Immature natural killer cell (primary cell): ENCODE measurements around the gene MED6. TPM values are rescaled to one million over a fixed set of nuclear protein-coding genes. Genes with fewer than 3 reads are reported as not detected.
A peak's percentile ranks its signal among the peaks of the same experiment; 100 is the strongest.

ENCODE experiments used
- DNase-seq, 3 donors: peaks; one replicate each; pipeline ENCODE4 v3.0.0; 2022; ENCODE audit warnings: mixed read lengths in 1 of 3
- H3K27ac Mint-ChIP-seq, 6 donors: one replicate each; pipeline ENCODE4 v1.8.0; 2020; ENCODE audit warnings: mixed read lengths in 6 of 6, mild to moderate bottlenecking in 5 of 6, inconsistent platforms in 4 of 6, moderate library complexity in 3 of 6
- H3K27me3 Mint-ChIP-seq, 3 donors: one replicate each; pipeline ENCODE4 v1.8.0; 2020 to 2021; ENCODE audit warnings: low read depth in 3 of 3, mild to moderate bottlenecking in 3 of 3, mixed read lengths in 3 of 3, moderate library complexity in 3 of 3, inconsistent platforms in 1 of 3
- H3K36me3 Mint-ChIP-seq, 3 donors: one replicate each; pipeline ENCODE4 v1.8.0; 2020; ENCODE audit warnings: mixed read lengths in 3 of 3, inconsistent platforms in 2 of 3, mild to moderate bottlenecking in 2 of 3
- H3K4me1 Mint-ChIP-seq, 2 donors: one replicate each; pipeline ENCODE4 v1.8.0; 2020; ENCODE audit warnings: inconsistent platforms in 2 of 2, mild to moderate bottlenecking in 2 of 2, mixed read lengths in 2 of 2, moderate library complexity in 1 of 2
- H3K4me3 Mint-ChIP-seq, 5 donors: one replicate each; pipeline ENCODE4 v1.8.0; 2020; ENCODE audit warnings: mild to moderate bottlenecking in 5 of 5, mixed read lengths in 5 of 5, inconsistent platforms in 3 of 5, moderate library complexity in 3 of 5
- H3K9me3 Mint-ChIP-seq, 6 donors: one replicate each; pipeline ENCODE4 v1.8.0; 2020; ENCODE audit warnings: mild to moderate bottlenecking in 6 of 6, mixed read lengths in 6 of 6, inconsistent platforms in 4 of 6, moderate library complexity in 3 of 6
- polyA plus RNA-seq, 3 donors: library from polyadenylated mRNA; unstranded; fragments of 300-500 nt; fragmentation: Illumina TruSeq; gene quantifications; one replicate each; pipeline ENCODE4 v1.2.3, GENCODE V29; 2021

MED6 gene
- polyA plus RNA-seq, 3 donors from 2014 or later: 21.3 to 37.3 (median 28.5) TPM

GRCh38 chr14:70573050-70573449 is 27.4 kb downstream of the MED6 start:
- H3K36me3 Mint-ChIP-seq: peaks cover 7 to 22% (median 15%) of the 10 kb centered on the region in 3 donors
- DNase-seq: no peak
- no peak overlapping the region for H3K4me3 Mint-ChIP-seq
- peaks cover 5 to 12% of the 10 kb centered on the region in 2 donors for H3K4me1 Mint-ChIP-seq
- H3K27ac Mint-ChIP-seq: no peak overlapping the region
- no peaks in the 10 kb centered on the region for H3K9me3 Mint-ChIP-seq
- H3K27me3 Mint-ChIP-seq: no peaks in the 10 kb centered on the region

- peaks cover 11 to 29% (median 22%) of the 10 kb centered on the region in 3 donors for H3K36me3 Mint-ChIP-seq
- peaks cover 0 to 2% (median 0%) of the 10 kb centered on the region in 6 donors for H3K9me3 Mint-ChIP-seq
- no peaks in the 10 kb centered on the region for H3K27me3 Mint-ChIP-seq
- peaks cover 7 to 12% of the 10 kb centered on the region in 2 donors for H3K4me1 Mint-ChIP-seq
- no peak overlapping the region for H3K27ac Mint-ChIP-seq
- no peak for DNase-seq
- H3K4me3 Mint-ChIP-seq: no peak overlapping the region
These were observed 29.3 kb downstream of the MED6 start for GRCh38 chr14:70571139-70571538.

GRCh38 chr14:70567791-70568190 is 32.7 kb downstream of the MED6 start:
- peaks cover 0 to 4% (median 0%) of the 10 kb centered on the region in 6 donors for H3K9me3 Mint-ChIP-seq
- H3K4me1 Mint-ChIP-seq: peaks cover 7 to 12% of the 10 kb centered on the region in 2 donors
- no peak for DNase-seq
- peaks cover 0 to 1% (median 0%) of the 10 kb centered on the region in 3 donors for H3K27me3 Mint-ChIP-seq
- peaks cover 39 to 53% (median 43%) of the 10 kb centered on the region in 3 donors for H3K36me3 Mint-ChIP-seq
- no peak overlapping the region for H3K27ac Mint-ChIP-seq
- no peak overlapping the region for H3K4me3 Mint-ChIP-seq

- peaks cover 0 to 3% of the 10 kb centered on the region in 2 donors for H3K4me1 Mint-ChIP-seq
- DNase-seq: no peak
- H3K27me3 Mint-ChIP-seq: peaks cover 0 to 1% (median 0%) of the 10 kb centered on the region in 3 donors
- peak overlapping the region in 1 of 6 donors; percentile 13 for H3K27ac Mint-ChIP-seq
- peaks cover 51 to 65% (median 55%) of the 10 kb centered on the region in 3 donors for H3K36me3 Mint-ChIP-seq
- no peak overlapping the region for H3K4me3 Mint-ChIP-seq
- H3K9me3 Mint-ChIP-seq: peaks cover 0 to 6% (median 3%) of the 10 kb centered on the region in 6 donors
These were observed 36.6 kb downstream of the MED6 start for GRCh38 chr14:70563869-70564268.

- Mint-ChIP-seq H3K27me3 (peaks cover 0 to 1% (median 0%) of the 10 kb centered on the region in 3 donors), H3K36me3 (peaks cover 51 to 65% (median 55%) of the 10 kb centered on the region in 3 donors), H3K27ac (peak overlapping the region in 1 of 6 donors; percentile 13), H3K9me3 (peaks cover 0 to 6% (median 3%) of the 10 kb centered on the region in 6 donors), H3K4me1 (peaks cover 0 to 3% of the 10 kb centered on the region in 2 donors), H3K4me3 (no peak overlapping the region)
- DNase-seq: no peak
These were observed 37.0 kb downstream of the MED6 start for GRCh38 chr14:70563417-70563816.

GRCh38 chr14:70558356-70558755 is 42.1 kb downstream of the MED6 start:
- Mint-ChIP-seq H3K4me3 (no peak overlapping the region), H3K4me1 (peaks cover 0 to 2% of the 10 kb centered on the region in 2 donors), H3K9me3 (peaks cover 0 to 6% (median 1%) of the 10 kb centered on the region in 6 donors), H3K27ac (no peak overlapping the region), H3K36me3 (peaks cover 21 to 34% (median 27%) of the 10 kb centered on the region in 3 donors), H3K27me3 (no peaks in the 10 kb centered on the region)
- no peak for DNase-seq

GRCh38 chr14:70555890-70556289 is 44.6 kb downstream of the MED6 start:
- no peak for DNase-seq
- Mint-ChIP-seq H3K36me3 (peaks cover 3 to 15% (median 9%) of the 10 kb centered on the region in 3 donors), H3K4me3 (no peak overlapping the region), H3K27ac (no peak overlapping the region), H3K9me3 (peaks cover 0 to 3% (median 0%) of the 10 kb centered on the region in 6 donors), H3K4me1 (peaks cover 0 to 2% of the 10 kb centered on the region in 2 donors), H3K27me3 (no peaks in the 10 kb centered on the region)

- H3K36me3 Mint-ChIP-seq: peaks cover 7 to 13% (median 11%) of the 10 kb centered on the region in 3 donors
- no peak overlapping the region for H3K4me3 Mint-ChIP-seq
- peaks cover 0 to 1% (median 0%) of the 10 kb centered on the region in 3 donors for H3K27me3 Mint-ChIP-seq
- no peak overlapping the region for H3K27ac Mint-ChIP-seq
- peaks cover 0 to 2% of the 10 kb centered on the region in 2 donors for H3K4me1 Mint-ChIP-seq
- no peak for DNase-seq
- no peaks in the 10 kb centered on the region for H3K9me3 Mint-ChIP-seq
These were observed 62.4 kb downstream of the MED6 start for GRCh38 chr14:70538087-70538486.

GRCh38 chr14:70536830-70537229 is 63.6 kb downstream of the MED6 start:
- peaks cover 0 to 4% (median 0%) of the 10 kb centered on the region in 6 donors for H3K9me3 Mint-ChIP-seq
- peaks cover 18 to 22% (median 21%) of the 10 kb centered on the region in 3 donors for H3K36me3 Mint-ChIP-seq
- no peak overlapping the region for H3K27ac Mint-ChIP-seq
- no peak for DNase-seq
- H3K4me3 Mint-ChIP-seq: no peak overlapping the region
- peaks cover 0 to 1% (median 0%) of the 10 kb centered on the region in 3 donors for H3K27me3 Mint-ChIP-seq
- H3K4me1 Mint-ChIP-seq: peaks cover 0 to 2% of the 10 kb centered on the region in 2 donors

- peaks cover 21 to 27% (median 22%) of the 10 kb centered on the region in 3 donors for H3K36me3 Mint-ChIP-seq
- no peak for DNase-seq
- peak within 1 kb of the TSS in 1 of 6 donors; percentile 25 for H3K27ac Mint-ChIP-seq
These were observed 65.6 kb downstream of the MED6 start, which contains the start of gene ADAM20 for GRCh38 chr14:70534904-70535303. ADAM20 (minus strand) TSS chr14:70535004; CDS start chr14:70524757, 10,247 bp downstream.

More at GRCh38 chr14:70534904-70535303, 65.6 kb downstream of the MED6 start, which contains the start of gene ADAM20:
- Mint-ChIP-seq H3K4me1 (peaks cover 0 to 2% of the 10 kb centered on the region in 2 donors), H3K9me3 (peaks cover 0 to 4% (median 0%) of the 10 kb centered on the region in 6 donors), H3K27me3 (peaks cover 0 to 1% (median 0%) of the 10 kb centered on the region in 3 donors), H3K4me3 (no peak within 1 kb of the TSS)

Other genes with a start within 250 kb of the MED6 start
- gene COX16, start 241.0 kb downstream of the MED6 start, polyA plus RNA-seq: 10 to 100 TPM; 41.4 to 64.6 (median 52.4) TPM
- 10 to 100 TPM; 14.0 to 18.3 (median 17.5) TPM for gene SYNJ2BP, start 183.6 kb downstream of the MED6 start, polyA plus RNA-seq
- gene ADAM21, start 148.5 kb downstream of the MED6 start, polyA plus RNA-seq: under 1 TPM in 2 of 3 donors, not detected in 1; 0.07 to 0.30 TPM
- not detected for gene ADAM20, start 65.7 kb downstream of the MED6 start, polyA plus RNA-seq
- 1 to 10 TPM in 2 of 3 donors, under 1 TPM in 1; 0.98 to 1.4 (median 1.3) TPM for gene TTC9, start 41.3 kb upstream of the MED6 start, polyA plus RNA-seq
- gene MAP3K9, start 208.9 kb upstream of the MED6 start, polyA plus RNA-seq: under 1 TPM in 2 of 3 donors, not detected in 1; 0.48 to 0.55 TPM